Fibroblast of skin of abdomen (primary cell): ENCODE data around the gene ADORA2A.

Experiments
- DNase-seq: peaks from one replicate; pipeline ENCODE4 v3.0.0-alpha.2; 2013

The ADORA2A gene

GRCh38 chr22:24453853-24454252, 26.5 kb downstream of the ADORA2A start:
- DNase-seq = no peak

GRCh38 chr22:24455039-24455438, 27.6 kb downstream of the ADORA2A start:
- no peak for DNase-seq

- DNase-seq = no peak
Measured at GRCh38 chr22:24455751-24456426, 28.5 kb downstream of the ADORA2A start.

GRCh38 chr22:24457894-24458420, 30.6 kb downstream of the ADORA2A start:
- no peak for DNase-seq

- no peak for DNase-seq
Measured at GRCh38 chr22:24459911-24460310, 32.5 kb downstream of the ADORA2A start.

GRCh38 chr22:24460418-24461089, 33.2 kb downstream of the ADORA2A start:
- no peak for DNase-seq

- DNase-seq = no peak
Measured at GRCh38 chr22:24463071-24463760, 35.8 kb downstream of the ADORA2A start.

- DNase-seq = peak; percentile 59
Measured at GRCh38 chr22:24465566-24465965, 38.2 kb downstream of the ADORA2A start.

GRCh38 chr22:24465975-24466374, 38.6 kb downstream of the ADORA2A start:
- no peak for DNase-seq

GRCh38 chr22:24466716-24467328, 39.4 kb downstream of the ADORA2A start:
- DNase-seq = peak; percentile 76

- DNase-seq = no peak
Measured at GRCh38 chr22:24467340-24467739, 39.9 kb downstream of the ADORA2A start.

GRCh38 chr22:24471570-24471969, 44.2 kb downstream of the ADORA2A start:
- peak; percentile 63 for DNase-seq

- no peak for DNase-seq
Measured at GRCh38 chr22:24473284-24473683, 45.9 kb downstream of the ADORA2A start.

- DNase-seq = peak; percentile 91
Measured at GRCh38 chr22:24474221-24474620, 46.8 kb downstream of the ADORA2A start.

GRCh38 chr22:24474649-24475255, 47.4 kb downstream of the ADORA2A start:
- DNase-seq = peak; percentile 67

GRCh38 chr22:24481641-24482040, 54.2 kb downstream of the ADORA2A start:
- DNase-seq = no peak

- peak; percentile 87 for DNase-seq
Measured at GRCh38 chr22:24482575-24482974, 55.2 kb downstream of the ADORA2A start.

GRCh38 chr22:24482998-24483397, 55.6 kb downstream of the ADORA2A start:
- no peak for DNase-seq

- peak; percentile 33 for DNase-seq
Measured at GRCh38 chr22:24483976-24484545, 56.7 kb downstream of the ADORA2A start.

- no peak for DNase-seq
Measured at GRCh38 chr22:24485170-24485569, 57.8 kb downstream of the ADORA2A start.

- DNase-seq = peak; percentile 33
Measured at GRCh38 chr22:24485608-24486007, 58.2 kb downstream of the ADORA2A start.

GRCh38 chr22:24486501-24486921, 59.1 kb downstream of the ADORA2A start:
- peak; percentile 96 for DNase-seq
